ENCODE measurements around the gene SLC7A14.

DNA sequence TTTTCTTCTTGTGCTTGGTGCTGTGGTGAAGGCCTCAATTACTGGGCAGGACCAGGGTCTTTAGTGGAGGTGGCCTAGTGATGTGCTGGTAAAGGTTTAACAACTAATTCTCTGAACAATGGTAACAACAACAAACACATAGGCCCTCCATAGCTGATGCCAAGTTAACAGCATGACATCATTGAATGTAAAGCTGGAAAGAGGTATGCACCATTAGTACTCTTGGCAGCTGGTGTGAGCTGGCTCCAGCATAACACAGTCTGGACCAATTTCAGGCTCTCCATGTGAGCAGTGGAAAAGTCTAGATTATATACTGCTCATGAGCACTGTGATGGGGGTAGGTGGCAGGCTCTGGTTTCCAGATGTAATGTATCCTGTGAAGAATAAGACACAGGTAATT, 61.8 kb downstream of the SLC7A14 start:
- TF ChIP-seq, protein P1, sequence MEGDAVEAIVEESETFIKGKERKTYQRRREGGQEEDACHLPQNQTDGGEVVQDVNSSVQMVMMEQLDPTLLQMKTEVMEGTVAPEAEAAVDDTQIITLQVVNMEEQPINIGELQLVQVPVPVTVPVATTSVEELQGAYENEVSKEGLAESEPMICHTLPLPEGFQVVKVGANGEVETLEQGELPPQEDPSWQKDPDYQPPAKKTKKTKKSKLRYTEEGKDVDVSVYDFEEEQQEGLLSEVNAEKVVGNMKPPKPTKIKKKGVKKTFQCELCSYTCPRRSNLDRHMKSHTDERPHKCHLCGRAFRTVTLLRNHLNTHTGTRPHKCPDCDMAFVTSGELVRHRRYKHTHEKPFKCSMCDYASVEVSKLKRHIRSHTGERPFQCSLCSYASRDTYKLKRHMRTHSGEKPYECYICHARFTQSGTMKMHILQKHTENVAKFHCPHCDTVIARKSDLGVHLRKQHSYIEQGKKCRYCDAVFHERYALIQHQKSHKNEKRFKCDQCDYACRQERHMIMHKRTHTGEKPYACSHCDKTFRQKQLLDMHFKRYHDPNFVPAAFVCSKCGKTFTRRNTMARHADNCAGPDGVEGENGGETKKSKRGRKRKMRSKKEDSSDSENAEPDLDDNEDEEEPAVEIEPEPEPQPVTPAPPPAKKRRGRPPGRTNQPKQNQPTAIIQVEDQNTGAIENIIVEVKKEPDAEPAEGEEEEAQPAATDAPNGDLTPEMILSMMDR (conservative IDR thresholded peaks at IDR 0.05): no peak
- no peak for TF ChIP-seq ZFX (IDR thresholded peaks at IDR 0.05)

All from C4-2B (cell line).